GM21526 (cell line): ENCODE results near the gene UCK2.

Source experiments
- ATAC-seq: cut with Tn5 transposase; IDR thresholded peaks from one replicate; pipeline ENCODE4 v1.9.1; 2021; ENCODE audit warnings: moderate library complexity; ENCODE audit not compliant: unreplicated experiment, low FRiP score

Gene UCK2

GRCh38 chr1:165833358-165833757 is 5.9 kb downstream of the UCK2 start:
- no peak for ATAC-seq

- ATAC-seq = no peak
Measured at GRCh38 chr1:165834229-165834628, 6.8 kb downstream of the UCK2 start.

- no peak for ATAC-seq
Measured at GRCh38 chr1:165834881-165835280, 7.5 kb downstream of the UCK2 start.

GRCh38 chr1:165836664-165837482 is 9.5 kb downstream of the UCK2 start:
- no peak for ATAC-seq

- ATAC-seq = no peak
Measured at GRCh38 chr1:165837838-165838364, 10.5 kb downstream of the UCK2 start.

GRCh38 chr1:165840423-165840822 is 13.0 kb downstream of the UCK2 start:
- no peak for ATAC-seq

GRCh38 chr1:165841582-165842017 is 14.2 kb downstream of the UCK2 start:
- no peak for ATAC-seq

- ATAC-seq = no peak
Measured at GRCh38 chr1:165842023-165842670, 14.7 kb downstream of the UCK2 start.

- peak; percentile 47 for ATAC-seq
Measured at GRCh38 chr1:165842671-165843129, 15.3 kb downstream of the UCK2 start.

- ATAC-seq = no peak
Measured at GRCh38 chr1:165843304-165843703, 15.9 kb downstream of the UCK2 start.

GRCh38 chr1:165844114-165844798 is 16.8 kb downstream of the UCK2 start:
- ATAC-seq = no peak

- ATAC-seq = no peak
Measured at GRCh38 chr1:165844933-165845332, 17.5 kb downstream of the UCK2 start.

GRCh38 chr1:165845569-165845968 is 18.2 kb downstream of the UCK2 start:
- ATAC-seq = no peak

GRCh38 chr1:165845992-165846748 is 18.8 kb downstream of the UCK2 start:
- no peak for ATAC-seq

GRCh38 chr1:165847486-165847885 is 20.1 kb downstream of the UCK2 start:
- ATAC-seq = no peak

- no peak for ATAC-seq
Measured at GRCh38 chr1:165849353-165850133, 22.1 kb downstream of the UCK2 start.

GRCh38 chr1:165851034-165851658 is 23.7 kb downstream of the UCK2 start:
- peak; percentile 76 for ATAC-seq

GRCh38 chr1:165852871-165853270 is 25.5 kb downstream of the UCK2 start:
- no peak for ATAC-seq

- no peak for ATAC-seq
Measured at GRCh38 chr1:165853528-165854075, 26.2 kb downstream of the UCK2 start.
